OCI-LY7 (cell line): ENCODE data around the gene CAPN7.

Experiments used
- CTCF ChIP-seq: fragments of 200-600 bp; sonication (generic); conservative IDR thresholded peaks from 2 replicates; pipeline ENCODE4 v1.5.1; 2014; ENCODE audit warnings: mild to moderate bottlenecking, antibody characterized with exemption, low read length, moderate library complexity, mixed read lengths
- EZH2phosphoT487 ChIP-seq: fragments of 200-600 bp; sonication (generic); IDR thresholded peaks from 2 replicates; pipeline ENCODE4 v1.6.1; 2018; ENCODE audit warnings: low read depth, borderline replicate concordance, mild to moderate bottlenecking, mixed run types, antibody characterized with exemption, low read length, moderate library complexity, mixed read lengths

GRCh38 chr3:15186101-15186476, 20.0 kb upstream of the CAPN7 start:
- no peak for TF ChIP-seq CTCF
- no peak for TF ChIP-seq EZH2phosphoT487
